Heart right ventricle (tissue), 16 donors: ENCODE data around the gene IGF1R. TPM values are rescaled to one million over a fixed set of nuclear protein-coding genes. Genes with fewer than 3 reads are reported as not detected.

Experiments
- ATAC-seq, 8 donors: fragments of 200-7000 bp; cut with Tn5 transposase; one replicate each; pipeline ENCODE4 v1.9.1; 2020; ENCODE audit warnings: mild to moderate bottlenecking in 8 of 8, moderate library complexity in 8 of 8, moderate number of reproducible peaks in 1 of 8
- DNase-seq, 2 donors: peaks; one replicate each; pipeline ENCODE4 v3.0.0-alpha.2; 2020
- H3K27ac ChIP-seq, 10 donors: fragments of 200-600 bp; sonication (generic) in 2 of 10; one replicate each; pipeline versions ENCODE4 v1.5.0 to v1.8.0; 2020 to 2022; ENCODE audit warnings: mild to moderate bottlenecking in 3 of 10
- H3K27me3 ChIP-seq, 7 donors: fragments of 200-600 bp; one replicate each; pipeline ENCODE4 v1.8.0; 2021 to 2022; ENCODE audit warnings: mild to moderate bottlenecking in 2 of 7
- H3K36me3 ChIP-seq, 9 donors: fragments of 200-600 bp; sonication (generic) in 1 of 9; one replicate each; pipeline versions ENCODE4 v1.5.0 to v1.8.0; 2020 to 2022; ENCODE audit warnings: mild to moderate bottlenecking in 2 of 9
- H3K4me1 ChIP-seq, 9 donors: fragments of 200-600 bp; sonication (generic) in 1 of 9; one replicate each; pipeline versions ENCODE4 v1.5.0 to v1.8.0; 2020 to 2022; ENCODE audit warnings: mild to moderate bottlenecking in 4 of 9
- H3K4me3 ChIP-seq, 10 donors: fragments of 200-600 bp; sonication (generic) in 2 of 10; one replicate each; pipeline versions ENCODE4 v1.5.0 to v1.8.0; 2020 to 2022; ENCODE audit warnings: mild to moderate bottlenecking in 7 of 10, moderate library complexity in 2 of 10
- H3K9me3 ChIP-seq, 11 donors: fragments of 200-600 bp in 10 of 11; sonication (generic) in 2 of 11; one replicate each; pipeline versions ENCODE4 v1.5.0 to v1.8.0; 2013 to 2022; ENCODE audit warnings: mild to moderate bottlenecking in 2 of 11, control low read depth in 1 of 11, moderate library complexity in 1 of 11
- WGBS, 2 donors: extraction: QIAGEN DNeasy Blood & Tissue Kit; methylation state at CpG; one replicate each; pipeline ENCODE4 v1.1.7; 2013; ENCODE audit warnings: inconsistent platforms in 1 of 2; 5-methylcytosine and 5-hydroxymethylcytosine counted together
- intact Hi-C, 10 donors: fragments of 100-400 bp; cut with DNase I; formaldehyde crosslinking; loops; one replicate each; pipeline versions ENCODE4 v1.11.1 to v1.14.2; 2022
- polyA plus RNA-seq, 2 donors: library from polyadenylated mRNA; stranded (reverse); fragments of 200-250 nt; gene quantifications; one replicate each; pipeline ENCODE4 v1.2.3, GENCODE V29; 2013
- total RNA-seq, 10 donors: library from RNA; stranded (reverse); fragmentation: NEBNext Ultra II Directional in 3 of 10; extraction: Animal tissue kit (Norgen Biotek cat#: 25700) in 3 of 10; gene quantifications; one replicate each; pipeline versions ENCODE4 v1.2.1 to v1.2.4, GENCODE V29; 2021 to 2023
- TF ChIP-seq, protein P1 (sequence below), 9 donors: fragments of 200-600 bp; sonication (generic) in 2 of 9; IDR thresholded peaks; one replicate each; pipeline versions ENCODE4 v1.5.0 to v1.8.0; 2021 to 2022; ENCODE audit warnings: antibody characterized with exemption in 9 of 9, mild to moderate bottlenecking in 5 of 9, moderate library complexity in 1 of 9
- donor health status: Arrhythmogenic right ventricular cardiomyopathy.
- donor health status: ischemic (EF 13 %, LVEDD 7.1; RV severe dilation, severe dysfunction).
- donor health status: healthy with polysubstance abuse.
- donor health status: DM: no; HTN: yes; CAD: no.
- donor health status: DM: no; HTN: no; CAD: no.
- donor health status: ischemic (EF 25% LVEDD 6.9; RV normal size, moderate dysfunction).
- donor health status: ischemic (EF 25% LVEDD 5.7; RV mildly dilated, moderate dysfunction).
- donor health status: healthy.
- donor health status: DM: yes; HTN: yes; CAD: no.
- donor health status: Ischemic cardiomyopathy.
- donor health status: ischemic (EF 35%, LVEDD 5.7; RV mildly dilated, moderate dysfunction).
- donor health status: nonischemic (EF 11% LVEDD 7.7; RV severe dilation, severe dysfunction).
- donor health status: DM: yes; HTN: yes; CAD: no.
- donor health status: PGD.
- donor health status: ischemic (EF 29% LVEDD 5.4; RV normal size, mild dysfunction).
- donor health status: nonischemic (EF 23%, LVEDD 6.1; RV moderate dilation, normal function).

Gene IGF1R
- total and polyA plus RNA-seq, 12 donors = 3.4 to 88.2 (median 45.9) TPM

DNA sequence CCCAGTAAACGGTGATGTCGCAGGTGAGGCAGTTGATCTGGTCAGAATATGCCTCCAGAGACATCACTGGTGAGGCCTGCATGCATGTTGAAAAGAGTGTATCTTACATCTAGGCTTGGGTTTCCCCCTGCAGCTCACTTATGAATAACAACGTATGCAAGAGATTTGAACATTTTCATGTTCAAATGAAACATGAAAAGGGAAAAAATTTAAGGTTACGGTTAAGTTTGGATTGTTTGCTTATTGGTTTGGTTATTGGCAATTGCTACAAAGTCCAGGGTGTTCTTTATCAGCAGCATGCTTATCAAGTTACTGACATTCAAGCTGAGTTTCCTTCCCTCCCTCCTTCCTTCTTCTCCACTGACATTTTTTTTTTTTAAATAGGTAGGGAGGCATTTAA, 123.2 kb downstream of the IGF1R start:
- 52 to 56% methylated on average over 4 of the region's 4 CpGs for WGBS, 2 donors
- no peaks in the 10 kb centered on the region for H3K36me3 ChIP-seq
- TF ChIP-seq, protein P1, sequence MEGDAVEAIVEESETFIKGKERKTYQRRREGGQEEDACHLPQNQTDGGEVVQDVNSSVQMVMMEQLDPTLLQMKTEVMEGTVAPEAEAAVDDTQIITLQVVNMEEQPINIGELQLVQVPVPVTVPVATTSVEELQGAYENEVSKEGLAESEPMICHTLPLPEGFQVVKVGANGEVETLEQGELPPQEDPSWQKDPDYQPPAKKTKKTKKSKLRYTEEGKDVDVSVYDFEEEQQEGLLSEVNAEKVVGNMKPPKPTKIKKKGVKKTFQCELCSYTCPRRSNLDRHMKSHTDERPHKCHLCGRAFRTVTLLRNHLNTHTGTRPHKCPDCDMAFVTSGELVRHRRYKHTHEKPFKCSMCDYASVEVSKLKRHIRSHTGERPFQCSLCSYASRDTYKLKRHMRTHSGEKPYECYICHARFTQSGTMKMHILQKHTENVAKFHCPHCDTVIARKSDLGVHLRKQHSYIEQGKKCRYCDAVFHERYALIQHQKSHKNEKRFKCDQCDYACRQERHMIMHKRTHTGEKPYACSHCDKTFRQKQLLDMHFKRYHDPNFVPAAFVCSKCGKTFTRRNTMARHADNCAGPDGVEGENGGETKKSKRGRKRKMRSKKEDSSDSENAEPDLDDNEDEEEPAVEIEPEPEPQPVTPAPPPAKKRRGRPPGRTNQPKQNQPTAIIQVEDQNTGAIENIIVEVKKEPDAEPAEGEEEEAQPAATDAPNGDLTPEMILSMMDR (IDR thresholded peaks at IDR 0.05) = peak in 1 of 9 donors; percentile 24
- peaks cover 3 to 82% (median 49%) of the 10 kb centered on the region in 9 donors for H3K4me1 ChIP-seq
- intact Hi-C loops = loop anchor here in 7 of 10 donors (5.0 to 10.0 kb wide), 7 partner anchors 107 to 303 kb away; no protein-coding TSS in a partner anchor
- ATAC-seq (peak in 1 of 8 donors; percentile 45), DNase-seq (no peak)
- no peaks in the 10 kb centered on the region for H3K9me3 ChIP-seq
- H3K27ac ChIP-seq = peak overlapping the region in 1 of 10 donors; percentile 19
- H3K4me3 ChIP-seq = no peak overlapping the region
- no peaks in the 10 kb centered on the region for H3K27me3 ChIP-seq

DNA sequence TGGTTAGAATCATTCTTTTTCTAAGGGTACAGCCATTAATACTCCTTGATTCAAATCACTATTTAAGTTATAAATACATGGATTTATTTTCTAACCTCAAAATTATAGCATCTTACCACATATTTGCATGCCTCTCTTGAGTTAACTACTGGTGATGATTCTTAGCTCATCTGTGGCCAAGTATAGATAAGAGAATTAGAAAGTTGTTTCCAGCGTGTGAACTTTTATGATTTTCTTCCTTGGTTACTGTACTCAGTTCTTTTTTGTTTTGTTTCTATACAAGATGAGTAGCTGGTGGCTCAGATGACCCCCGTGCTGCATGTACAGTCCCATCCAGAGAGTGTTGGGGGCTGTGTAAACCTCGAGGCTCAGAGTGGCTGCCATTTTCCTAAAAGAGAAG, 124.6 kb downstream of the IGF1R start:
- no peaks in the 10 kb centered on the region for H3K9me3 ChIP-seq
- TF ChIP-seq, protein P1 (IDR thresholded peaks at IDR 0.05) = no peak
- ATAC-seq (no peak), DNase-seq (no peak)
- intact Hi-C loops = loop anchor here in 7 of 10 donors (5.0 to 10.0 kb wide), 7 partner anchors 108 to 302 kb away; no protein-coding TSS in a partner anchor
- peaks cover 3 to 85% (median 54%) of the 10 kb centered on the region in 9 donors for H3K4me1 ChIP-seq
- H3K27me3 ChIP-seq = no peaks in the 10 kb centered on the region
- WGBS, 2 donors = 61 to 80% methylated on average over 3 of the region's 3 CpGs
- no peaks in the 10 kb centered on the region for H3K36me3 ChIP-seq
- no peak overlapping the region for H3K4me3 ChIP-seq
- H3K27ac ChIP-seq = no peak overlapping the region

DNA sequence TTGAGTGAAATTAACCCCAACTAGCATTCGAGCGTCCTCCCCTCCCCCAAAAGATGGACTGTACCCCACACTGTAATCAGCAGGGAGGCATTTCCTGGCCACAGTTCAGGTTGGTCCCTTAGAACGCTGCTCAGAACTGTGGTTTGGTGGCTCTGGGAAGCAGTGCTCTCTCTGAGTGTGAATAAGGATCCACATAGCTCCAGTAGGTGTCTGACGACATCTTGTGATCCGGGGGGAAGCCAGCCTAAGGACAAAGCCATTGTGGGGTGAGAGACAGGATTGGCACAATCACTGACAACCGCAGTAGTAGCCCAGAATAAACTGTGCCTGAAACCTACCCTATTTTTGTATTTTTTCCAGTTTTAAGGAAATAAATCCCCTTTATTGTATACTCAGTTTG, 125.3 kb downstream of the IGF1R start:
- H3K27ac ChIP-seq = peak overlapping the region in 1 of 10 donors; percentile 24
- ATAC-seq = no peak
- H3K36me3 ChIP-seq = no peaks in the 10 kb centered on the region
- H3K4me1 ChIP-seq = peaks cover 3 to 86% (median 54%) of the 10 kb centered on the region in 9 donors
- DNase-seq = no peak
- no peaks in the 10 kb centered on the region for H3K27me3 ChIP-seq
- 66 to 69% methylated on average over 6 of the region's 6 CpGs for whole genome bisulfite sequencing, 2 donors
- no peaks in the 10 kb centered on the region for H3K9me3 ChIP-seq
- intact Hi-C loops = loop anchor here in 7 of 10 donors (5.0 to 10.0 kb wide), 7 partner anchors 109 to 301 kb away; no protein-coding TSS in a partner anchor
- no peak overlapping the region for H3K4me3 ChIP-seq
- TF ChIP-seq, protein P1 (IDR thresholded peaks at IDR 0.05) = no peak

DNA sequence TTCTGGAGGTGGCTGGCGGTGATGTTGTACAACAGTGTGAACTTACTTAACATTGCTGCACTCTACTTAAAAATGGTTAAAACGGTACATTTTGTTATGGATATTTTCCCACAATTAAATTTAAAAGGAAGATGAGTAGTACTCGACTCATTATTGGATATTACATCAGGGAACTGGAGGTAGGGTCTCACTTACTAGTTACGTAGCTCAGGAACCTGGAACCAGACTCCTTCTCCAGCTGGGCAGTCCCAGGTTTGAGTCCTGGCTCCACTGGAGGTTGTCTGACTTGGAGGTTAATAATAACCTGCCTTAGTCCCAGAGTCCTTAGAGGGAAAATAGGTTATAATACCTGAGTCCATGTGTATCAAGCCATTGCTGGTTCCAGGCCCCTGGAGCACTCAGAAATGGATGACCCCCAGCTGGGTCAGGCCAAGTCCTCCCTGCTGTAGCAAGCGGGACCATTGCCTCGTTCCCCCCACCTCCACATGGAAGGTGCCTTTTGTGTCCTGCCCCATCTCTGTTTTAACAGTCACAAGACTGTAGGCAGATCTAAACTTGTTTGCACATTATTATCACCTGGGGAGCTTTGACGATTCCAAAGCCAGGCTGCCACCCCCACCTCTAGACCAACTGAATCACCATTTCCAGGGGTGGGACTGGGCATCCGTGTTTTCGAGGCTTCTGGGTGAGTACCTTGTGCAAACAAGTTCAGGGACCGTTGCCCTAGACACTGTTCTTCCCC, 126.6 kb downstream of the IGF1R start:
- intact Hi-C loops = loop anchor here in 9 of 10 donors (5.0 to 10.0 kb wide), 12 partner anchors 58 to 302 kb away; partner anchors contain the start of gene IGF1R (in 1 of the 9)
- ATAC-seq = no peak
- H3K27me3 ChIP-seq = no peaks in the 10 kb centered on the region
- peaks cover 3 to 88% (median 62%) of the 10 kb centered on the region in 9 donors for H3K4me1 ChIP-seq
- WGBS, 2 donors = 80 to 89% methylated on average over 10 of the region's 10 CpGs
- H3K27ac ChIP-seq = no peak overlapping the region
- H3K9me3 ChIP-seq = no peaks in the 10 kb centered on the region
- no peaks in the 10 kb centered on the region for H3K36me3 ChIP-seq
- no peak for DNase-seq
- no peak overlapping the region for H3K4me3 ChIP-seq
- TF ChIP-seq, protein P1 (IDR thresholded peaks at IDR 0.05) = no peak
